Stimulated activated CD8-positive, alpha-beta memory T cell treated with anti-CD3 and anti-CD28 coated beads, Interleukin-4, amount 100 ng/mL, for 48 hours (primary cell): Measurements from ENCODE around the gene TTC27.
"Not testable (repeated sequence)": the region's sequence is repeated elsewhere in the genome, so short reads cannot be mapped to it uniquely, and the experiment has no call there.

ENCODE experiments used
- DNase-seq: peaks from one replicate; pipeline ENCODE4 v3.0.0-alpha.2; 2020

The TTC27 gene

DNA sequence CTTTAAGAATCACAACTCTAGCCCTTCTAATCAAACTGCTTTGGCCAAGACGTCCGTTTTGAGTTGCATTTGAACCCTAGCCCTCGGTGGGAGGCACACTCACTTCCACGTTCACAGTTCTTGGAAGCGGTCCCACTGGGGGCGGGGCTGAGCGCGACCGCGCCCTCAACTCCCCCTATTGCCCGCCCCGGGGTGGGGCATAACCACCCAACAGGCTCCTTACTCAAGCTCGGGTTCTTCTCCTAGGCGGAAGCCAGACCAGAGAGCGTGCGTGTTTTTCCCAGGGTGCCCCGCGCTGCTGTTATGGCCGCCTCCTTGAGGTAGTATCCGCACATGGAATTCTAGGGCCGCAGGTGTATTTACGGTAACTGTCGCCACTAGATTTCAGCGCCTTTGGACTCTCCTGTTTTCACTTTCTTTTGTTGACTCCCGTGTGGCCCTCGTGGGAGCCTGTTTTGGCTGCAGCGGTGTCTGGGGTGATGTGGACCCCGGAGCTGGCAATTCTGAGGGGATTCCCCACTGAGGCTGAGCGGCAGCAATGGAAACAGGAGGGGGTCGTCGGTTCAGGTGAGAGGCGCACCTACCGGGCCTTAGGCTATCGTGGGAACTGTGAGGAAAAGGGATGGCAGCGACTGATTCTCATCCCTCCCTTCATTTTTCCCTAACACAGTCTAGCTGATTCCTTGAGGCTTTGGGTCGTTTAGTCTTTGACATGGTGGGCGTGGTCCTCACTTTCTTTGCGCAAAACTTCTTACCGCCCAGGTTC, at the start of gene TTC27:
TTC27 (plus strand) TSS at position 237 of the 766 bp plus-strand sequence; CDS start at position 480, 243 bp downstream.
- peak; percentile 97 for DNase-seq

DNA sequence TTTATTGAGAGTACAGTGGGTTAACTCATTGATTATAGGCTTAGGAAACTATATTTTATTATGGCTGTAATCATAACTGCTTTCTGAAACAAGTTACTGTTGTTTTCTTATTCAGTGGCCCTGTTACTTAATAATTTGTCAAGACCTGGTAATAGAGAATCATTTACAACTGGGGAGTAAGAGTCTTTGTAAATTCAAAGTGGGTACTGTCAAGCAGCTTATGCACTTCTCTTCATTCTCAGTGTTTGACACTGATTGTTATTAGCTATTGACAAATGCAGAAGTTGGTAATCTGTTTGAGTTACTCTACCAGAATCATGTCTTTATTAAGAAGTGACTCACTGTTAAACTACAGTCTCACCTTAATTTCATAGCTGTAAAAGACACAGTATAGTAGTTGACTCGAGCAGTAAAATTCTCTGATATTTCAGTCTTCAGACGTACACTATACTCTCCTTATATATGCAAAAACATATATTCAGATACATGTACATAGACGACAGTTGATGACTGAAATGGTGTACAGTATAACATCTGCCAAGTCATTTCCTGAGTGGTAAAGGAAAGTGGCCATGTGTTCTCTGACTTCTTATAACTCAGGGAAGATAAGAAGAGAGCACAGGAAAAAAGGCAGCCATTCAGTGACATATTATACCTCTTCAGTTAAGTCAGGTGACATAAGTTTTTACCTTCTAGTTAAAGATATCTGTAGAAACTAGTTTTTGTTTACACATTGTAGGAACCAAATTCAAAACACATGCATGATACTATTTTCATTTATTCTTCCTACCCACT, 36.0 kb upstream of the TTC27 start:
- no peak for DNase-seq

DNA sequence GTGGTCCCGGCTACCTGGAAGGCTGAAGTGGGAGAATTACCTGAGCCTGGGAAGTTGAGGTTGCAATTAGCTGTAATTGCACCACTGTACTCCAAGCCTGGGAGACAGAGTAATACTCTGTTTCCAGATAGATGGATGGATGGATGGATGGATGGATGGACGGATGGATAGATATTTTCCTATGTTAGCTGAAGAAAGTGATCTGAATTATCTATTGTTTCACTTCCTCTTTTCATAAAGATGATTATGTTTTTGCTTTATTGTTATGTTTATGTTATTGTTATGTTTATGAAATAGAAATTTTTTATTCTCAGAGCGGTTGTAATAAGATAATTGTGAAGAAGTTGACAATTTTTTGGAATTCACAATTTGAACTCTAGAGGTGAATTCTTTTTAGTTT, 33.3 kb upstream of the TTC27 start:
- no peak for DNase-seq

DNA sequence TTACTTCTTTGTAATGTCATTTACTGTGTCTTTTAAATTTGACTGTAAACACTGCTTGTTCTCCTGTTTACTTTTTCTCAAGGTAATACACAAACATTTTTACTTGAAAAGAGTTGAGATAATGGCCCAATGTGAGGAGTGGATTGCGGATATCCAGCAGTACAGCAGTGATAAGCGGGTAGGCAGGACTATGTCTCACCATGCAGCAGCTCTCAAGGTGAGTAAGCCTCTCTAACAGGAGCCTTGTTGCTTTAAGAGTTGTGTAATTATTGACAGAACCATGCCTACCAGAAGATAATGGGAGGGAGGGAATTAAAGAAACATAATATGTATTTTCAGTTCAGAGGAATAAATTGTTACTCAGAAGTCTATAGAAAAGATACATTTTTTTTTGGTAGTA, 16.5 kb upstream of the TTC27 start:
- DNase-seq: no peak

DNA sequence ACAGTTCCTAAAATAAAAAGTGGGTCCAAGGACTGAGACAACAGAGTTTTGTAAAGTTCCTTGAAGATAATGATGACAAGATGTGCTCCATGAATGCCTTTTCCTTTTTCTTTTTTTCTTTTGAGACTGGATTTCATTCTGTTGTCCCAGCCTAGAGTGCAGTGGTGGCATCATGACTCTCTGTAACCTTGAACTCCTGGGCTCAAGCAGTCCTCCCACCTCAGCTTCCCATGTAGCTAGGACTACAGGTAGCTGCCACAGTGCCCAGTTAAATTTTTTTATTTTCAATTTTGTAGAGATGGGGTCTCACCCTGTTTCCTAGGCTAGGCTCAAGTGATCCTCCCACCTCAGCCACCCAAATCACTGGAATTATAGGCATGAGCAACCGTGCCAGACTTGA, 16.1 kb upstream of the TTC27 start:
- DNase-seq: no peak

DNA sequence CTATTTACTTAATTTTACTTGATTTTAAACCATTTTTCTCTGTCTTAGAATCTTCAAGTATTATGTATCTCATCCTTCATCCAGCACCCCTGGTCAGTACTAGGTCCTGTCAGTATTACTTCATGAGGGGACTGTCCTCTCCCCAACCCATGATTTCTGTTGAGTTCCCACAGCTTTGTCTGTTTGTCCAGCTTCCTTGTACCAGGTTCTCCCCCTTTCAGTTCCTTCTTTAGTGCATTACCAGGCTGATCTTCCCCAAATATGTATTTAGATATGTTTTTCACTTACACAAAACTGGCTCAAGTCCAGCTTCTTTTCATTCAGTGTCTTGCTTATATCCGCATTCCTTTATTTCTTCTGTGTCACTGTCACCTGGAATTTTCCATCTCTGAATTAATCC, 13.8 kb upstream of the TTC27 start:
- no peak for DNase-seq

DNA sequence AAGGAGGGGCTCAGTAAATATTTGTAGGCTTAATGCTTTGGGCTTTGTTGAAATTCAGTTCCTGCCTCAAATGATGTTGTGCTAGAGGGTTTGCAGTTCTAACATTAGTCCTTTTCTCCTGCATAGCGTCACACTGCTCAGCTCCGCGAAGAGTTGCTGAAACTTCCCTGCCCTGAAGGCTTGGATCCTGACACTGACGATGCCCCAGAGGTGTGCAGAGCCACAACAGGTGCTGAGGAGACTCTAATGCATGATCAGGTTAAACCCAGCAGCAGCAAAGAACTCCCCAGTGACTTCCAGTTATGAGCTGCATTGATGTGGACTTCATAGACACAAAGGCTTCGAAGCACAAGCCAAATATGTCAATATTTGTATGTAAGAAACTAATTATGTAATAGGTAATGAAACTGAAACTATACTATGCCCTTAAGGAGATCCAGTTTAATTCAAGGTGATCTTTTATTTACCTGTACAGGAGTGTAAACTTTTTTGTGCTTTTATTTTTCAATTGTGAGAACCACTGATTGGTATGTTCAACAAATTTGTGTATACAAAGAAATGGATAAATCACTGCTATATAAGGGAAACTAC, 10.2 kb upstream of the TTC27 start:
- no peak for DNase-seq

DNA sequence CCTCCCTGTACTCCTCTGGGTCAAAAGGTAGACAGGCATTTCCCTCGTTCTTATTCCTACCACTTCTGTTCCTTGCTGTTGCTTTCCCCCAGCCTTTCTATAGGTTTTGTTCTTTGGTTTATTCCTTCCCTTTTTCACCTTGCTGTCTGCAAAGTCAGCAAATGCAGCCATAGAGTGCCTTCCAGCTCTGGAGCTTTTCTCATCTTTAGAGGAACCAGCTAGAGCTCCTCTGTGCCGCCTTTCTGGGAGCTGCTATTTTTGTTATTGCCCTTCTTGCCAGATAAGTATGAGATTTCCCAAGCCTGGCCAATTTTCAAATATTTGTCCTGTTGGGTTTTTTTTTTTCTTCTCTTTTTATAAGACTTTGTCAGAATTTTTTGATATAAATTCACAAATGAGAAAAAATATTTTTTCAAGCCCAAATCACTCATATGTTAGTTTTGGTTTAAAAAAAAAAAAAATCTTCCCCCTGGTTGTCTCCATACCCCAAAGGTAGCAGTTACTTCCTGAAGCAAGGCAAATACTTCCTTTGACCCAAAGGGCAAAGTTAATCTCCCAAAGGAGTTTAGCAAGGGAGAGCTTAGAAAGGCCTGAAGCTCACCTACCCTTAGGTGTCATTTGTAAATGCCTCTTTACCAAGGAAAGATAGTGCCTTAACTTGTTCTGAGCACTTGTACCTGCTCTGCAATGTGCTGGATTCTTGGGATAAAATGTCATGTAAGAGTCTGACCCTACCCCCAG, 5.1 kb upstream of the TTC27 start:
- DNase-seq: no peak

DNA sequence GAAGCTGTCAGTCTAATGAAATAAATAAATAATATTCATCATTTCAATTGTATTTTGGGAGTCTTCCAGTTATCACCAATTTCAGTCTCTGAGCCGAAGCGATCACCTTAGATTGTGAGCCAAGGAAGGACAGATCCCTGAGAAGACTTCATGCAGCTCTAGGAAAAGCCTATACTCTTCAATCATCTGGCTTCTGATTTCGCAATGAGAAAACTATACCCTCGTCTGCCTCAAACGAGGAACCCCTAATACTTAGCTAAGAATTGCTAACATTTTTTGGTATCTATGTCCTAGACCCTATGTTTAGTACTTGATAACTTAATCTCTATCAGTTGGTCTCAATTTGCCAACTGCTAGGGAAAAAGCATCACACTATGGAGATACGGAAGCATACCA, 4.5 kb upstream of the TTC27 start:
- DNase-seq: no peak

DNA sequence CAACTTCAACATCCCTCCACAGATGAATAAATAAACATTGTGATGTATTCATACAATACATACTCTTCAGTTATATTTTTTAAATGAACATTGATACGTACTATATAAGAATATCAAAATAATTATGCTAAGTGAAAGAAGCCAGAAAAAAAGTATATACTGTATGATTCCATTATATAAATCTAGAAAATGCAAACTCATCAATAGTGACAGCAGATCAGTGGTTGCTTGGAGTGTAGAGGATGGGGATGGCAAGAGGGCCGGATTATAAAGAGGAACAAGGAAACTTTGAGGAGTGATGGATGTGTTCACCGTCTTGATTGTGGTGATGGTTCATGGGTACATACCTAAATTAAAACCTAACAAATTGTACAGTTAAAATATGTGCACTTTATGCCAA, 3.0 kb upstream of the TTC27 start:
- DNase-seq: no peak

DNA sequence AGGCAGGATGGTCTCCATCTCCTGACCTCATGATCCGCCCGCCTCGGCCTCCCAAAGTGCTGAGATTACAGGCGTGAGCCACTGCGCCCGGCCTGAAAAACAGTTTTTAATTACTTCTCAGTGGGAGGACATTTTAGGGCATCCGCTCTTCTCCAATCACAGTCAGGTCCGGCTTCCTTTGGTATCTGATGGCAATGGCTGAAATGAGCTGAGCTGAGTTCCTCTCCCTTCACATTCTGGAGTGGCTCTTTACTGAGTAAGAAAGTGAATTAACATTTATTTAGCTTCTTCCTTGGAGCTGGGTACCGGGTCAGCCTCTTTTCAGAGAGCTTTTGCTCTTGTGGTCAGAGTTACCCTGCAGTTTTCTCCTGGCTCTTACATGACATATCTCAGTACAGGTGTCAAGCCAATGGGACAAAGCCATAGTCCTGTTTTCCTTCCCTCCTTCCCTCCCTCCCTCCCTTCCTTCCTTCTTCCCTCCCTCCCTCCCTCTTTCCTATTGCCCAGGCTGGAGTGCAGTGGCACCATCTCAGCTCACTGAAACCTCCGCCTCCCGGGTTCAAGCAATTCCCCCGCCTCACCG, 1.1 kb upstream of the TTC27 start:
- DNase-seq: no peak

DNA sequence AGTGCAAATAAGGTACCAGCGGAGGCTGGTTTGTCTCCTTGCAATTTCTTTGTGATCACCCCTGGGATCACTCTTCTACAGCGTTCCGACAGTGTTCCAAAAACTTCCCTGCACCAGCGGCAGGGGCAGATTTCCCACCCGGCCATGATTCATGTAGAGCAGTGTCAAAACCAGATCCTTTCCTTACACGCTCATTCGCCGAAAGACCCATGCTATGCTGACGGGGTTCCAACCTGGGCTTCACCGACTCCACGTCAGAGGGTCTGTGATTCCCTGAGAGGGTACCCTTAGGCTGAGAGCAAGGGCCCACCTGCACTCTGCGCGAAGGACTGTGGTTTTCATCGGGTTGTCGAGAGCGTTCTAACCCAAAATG, 423 bp upstream of the TTC27 start:
- DNase-seq: no peak

DNA sequence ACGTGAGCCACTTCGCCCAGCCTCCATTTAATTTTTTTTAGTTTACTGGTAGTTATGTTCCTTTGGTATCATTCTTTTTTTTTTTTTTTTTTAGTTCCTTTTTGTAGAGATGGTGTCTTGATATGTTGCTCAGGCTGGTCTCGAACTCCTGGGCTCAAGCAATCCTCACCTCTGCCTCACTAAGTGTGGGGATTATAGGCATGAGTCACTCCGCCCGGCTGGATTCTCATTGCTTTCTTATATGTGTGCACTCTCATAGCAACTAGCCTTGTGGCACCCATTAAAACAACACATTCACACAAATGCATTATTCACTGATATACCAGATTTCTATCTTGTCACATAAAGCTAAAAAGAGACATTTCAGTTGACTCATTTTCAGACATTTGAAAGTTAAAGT, 4.2 kb downstream of the TTC27 start:
- DNase-seq: peak; percentile 50

DNA sequence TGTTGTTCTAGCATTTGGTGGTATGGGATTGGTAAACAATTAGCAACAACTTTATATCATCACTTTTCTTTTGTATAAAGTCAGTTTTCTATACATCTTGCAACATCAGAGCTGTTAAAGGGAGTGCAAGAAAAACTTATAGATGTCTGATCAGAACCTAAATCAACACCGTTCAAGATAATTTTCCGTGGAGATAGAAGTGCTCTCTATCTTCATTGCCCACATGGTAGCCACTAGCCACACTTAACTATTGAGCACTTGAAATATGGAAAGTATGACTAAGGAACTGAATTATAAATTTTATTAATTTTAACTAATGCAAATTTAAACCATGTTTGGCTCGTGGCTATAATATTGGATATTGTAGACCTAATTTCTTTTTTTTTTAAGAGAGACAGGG, 5.2 kb downstream of the TTC27 start:
- DNase-seq: no peak

DNA sequence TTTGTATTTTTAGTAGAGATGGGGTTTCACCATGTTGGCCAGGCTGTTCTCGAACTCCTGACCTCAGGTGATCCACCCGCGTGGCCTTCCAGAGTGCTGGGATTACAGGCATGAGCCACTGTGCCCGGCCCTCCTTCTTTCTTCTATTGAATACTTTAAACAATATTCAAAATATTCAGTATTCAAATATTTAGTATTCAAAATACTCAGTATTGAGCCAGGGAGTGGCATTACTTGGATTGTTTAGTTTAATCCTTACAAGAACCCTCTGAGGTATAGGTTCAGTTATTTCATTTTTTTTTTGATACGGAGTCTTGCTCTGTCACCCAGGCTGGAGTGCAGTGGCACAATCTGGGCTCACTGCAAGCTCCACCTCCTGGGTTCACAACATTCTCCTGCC, 10.7 kb downstream of the TTC27 start:
- DNase-seq: not testable (repeated sequence)

DNA sequence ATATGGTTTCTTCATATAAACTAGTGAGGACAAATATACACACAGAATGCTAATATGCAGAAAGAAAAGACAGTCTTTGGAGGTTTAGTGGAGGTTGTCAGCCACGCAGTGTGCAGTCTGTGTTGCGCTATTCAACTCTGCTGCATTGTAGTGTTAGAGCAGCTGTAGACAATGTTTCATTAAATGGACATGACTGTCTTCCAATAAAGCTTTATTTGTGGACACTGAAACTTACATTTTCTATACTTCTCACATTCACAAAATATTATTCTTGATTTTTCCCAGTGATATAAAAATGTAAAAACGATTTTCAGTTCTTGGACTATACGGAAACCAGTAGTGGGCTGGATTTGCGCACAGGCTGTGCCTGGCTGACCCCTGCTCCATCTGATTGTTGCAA, 13.3 kb downstream of the TTC27 start:
- no peak for DNase-seq

DNA sequence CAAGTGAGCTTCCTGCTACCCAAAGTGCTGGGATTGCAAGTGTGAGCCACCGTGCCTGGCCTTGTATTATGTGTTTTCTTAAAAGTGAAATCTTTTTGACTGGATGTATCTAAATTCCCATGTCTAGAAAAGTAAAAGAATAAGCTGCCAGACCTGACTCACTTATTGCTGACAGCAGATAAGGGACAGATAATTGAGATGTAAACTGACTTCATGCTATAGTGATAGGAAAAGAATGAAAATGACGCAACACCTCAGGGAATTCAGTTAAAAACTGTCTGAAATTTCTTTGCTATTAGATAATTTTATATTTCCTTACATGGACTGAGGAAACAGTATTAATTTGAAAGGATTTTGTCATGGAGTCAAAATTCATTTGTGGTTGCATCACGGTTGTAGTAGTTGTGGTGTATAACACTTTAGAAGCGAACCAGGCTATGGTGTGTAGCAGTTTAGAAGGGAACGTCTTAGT, 19.4 kb downstream of the TTC27 start:
- no peak for DNase-seq

DNA sequence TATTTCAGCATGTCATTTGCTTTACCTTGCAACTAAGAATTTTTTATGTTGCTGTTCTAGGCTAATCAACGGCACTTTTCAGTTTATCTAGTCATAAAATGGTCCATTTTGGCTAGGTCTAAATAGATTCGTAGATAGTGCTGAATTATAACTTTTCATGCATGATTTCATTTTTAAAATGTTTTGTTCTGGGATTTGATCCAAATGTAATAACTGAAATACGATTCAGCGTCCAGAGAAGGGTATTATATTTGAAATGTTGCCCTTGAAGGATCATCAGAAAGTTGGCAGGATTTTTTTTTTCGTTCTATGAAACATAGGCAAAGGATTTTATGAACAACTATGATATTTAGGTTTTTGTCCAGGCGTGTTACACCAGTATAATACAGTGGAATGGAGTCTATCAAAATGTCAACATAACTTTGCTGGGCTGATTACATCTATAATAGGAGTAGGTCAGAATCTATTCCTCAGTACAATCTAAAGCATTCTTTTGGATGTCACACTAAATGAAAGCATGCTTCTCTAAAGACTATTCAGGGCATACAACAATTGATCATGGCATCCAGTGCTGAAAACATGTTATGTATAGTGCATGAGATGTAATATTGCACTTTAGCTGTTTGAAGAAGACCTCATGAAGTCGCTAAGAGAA, 24.8 kb downstream of the TTC27 start:
- DNase-seq: no peak

DNA sequence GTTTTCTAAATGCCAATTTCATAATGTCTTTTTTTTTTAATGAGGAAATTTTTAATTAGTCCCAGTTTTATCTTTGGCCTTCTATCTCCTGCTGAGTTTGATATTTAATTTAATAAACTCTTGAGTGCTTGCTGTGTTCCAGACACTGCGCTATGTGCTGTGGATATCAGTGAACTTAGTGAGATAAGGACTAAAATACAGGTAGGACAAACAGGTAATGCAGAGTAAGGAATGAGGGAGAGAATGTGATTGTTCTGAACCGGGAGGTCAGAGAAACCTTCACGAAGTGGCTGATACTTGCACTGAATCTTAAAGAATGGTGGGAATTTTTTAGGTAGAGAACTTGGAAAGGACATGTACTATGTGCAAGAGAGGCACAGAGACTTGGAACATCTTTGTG, 28.2 kb downstream of the TTC27 start:
- DNase-seq: no peak

DNA sequence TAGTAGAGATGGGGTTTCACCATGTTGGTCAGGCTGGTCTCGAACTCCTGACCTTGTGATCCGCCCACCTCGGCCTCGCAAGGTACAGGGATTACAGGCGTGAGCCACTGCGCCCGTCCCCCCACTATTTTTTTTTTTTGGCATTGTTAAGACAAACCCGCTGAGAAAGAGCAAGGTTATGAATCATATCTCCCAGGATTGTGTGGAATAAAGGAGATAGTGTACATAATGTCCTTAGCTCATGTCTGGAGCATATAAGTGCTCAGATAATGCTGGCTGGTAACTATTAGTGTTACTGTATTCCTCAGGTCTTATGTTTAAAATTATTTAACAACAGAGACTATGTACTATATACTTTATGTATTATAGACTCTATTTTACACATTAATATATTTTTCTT, 36.0 kb downstream of the TTC27 start:
- DNase-seq: no peak

DNA sequence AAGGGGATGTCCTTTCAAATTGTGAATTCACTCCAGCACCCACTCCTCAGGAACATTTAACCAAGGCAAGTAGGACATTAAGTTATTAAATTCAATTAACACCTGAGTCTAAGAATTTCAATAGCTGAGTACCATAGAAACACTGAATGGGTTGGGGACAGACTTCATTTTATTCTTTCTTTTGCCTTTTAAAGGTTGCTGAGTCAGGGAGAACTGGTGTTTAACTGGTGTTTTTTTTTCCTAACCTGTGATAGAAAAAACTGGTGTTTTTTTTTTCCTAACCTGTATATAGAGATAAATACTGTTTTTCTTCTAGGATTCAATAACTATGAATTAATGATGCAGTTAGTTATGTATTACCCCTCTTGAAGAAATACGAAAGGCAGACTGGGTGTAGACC, 38.9 kb downstream of the TTC27 start:
- DNase-seq: no peak

DNA sequence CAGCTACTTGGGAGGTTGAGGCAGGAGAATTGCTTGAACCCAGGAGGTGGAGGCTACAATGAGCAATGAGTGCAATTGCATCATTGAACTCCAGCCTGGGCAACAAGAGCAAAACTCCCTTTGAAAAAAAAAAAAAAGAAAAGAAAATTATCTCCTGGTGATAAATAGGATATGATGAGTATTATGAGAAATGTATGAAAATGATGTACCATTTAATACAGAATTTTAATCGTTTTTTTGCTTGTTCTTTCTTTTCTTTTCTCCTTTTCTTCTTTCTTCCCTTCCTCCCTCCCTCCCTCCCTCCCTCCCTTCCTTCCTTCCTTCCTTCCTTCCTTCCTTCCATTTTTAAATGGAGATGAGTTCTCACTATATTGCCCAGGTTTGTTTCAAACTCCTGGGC, 40.4 kb downstream of the TTC27 start:
- DNase-seq: no peak
